ENCODE results near the gene PTPA. TPM values are rescaled to one million over a fixed set of nuclear protein-coding genes. Genes with fewer than 3 reads are reported as not detected.

PTPA gene
- total and polyA plus RNA-seq, 9 of the 15 experiments (the other 6 are each of a cell fraction or from before 2014, with no cell fraction given), result 1.7 to 121 (median 72.6) TPM

- peak; percentile 47 for ATAC-seq
- 54% methylated on average over 6 of the region's 6 CpGs for WGBS (ENCODE audit: insufficient coverage, low coverage, missing lambda C conversion rate)
- no peak for TF ChIP-seq ELF4 (CRISPR knock-in tag; IDR thresholded peaks at IDR 0.05)
- TF ChIP-seq L3MBTL2 (IDR thresholded peaks at IDR 0.05), result 0 out of 2 replicates have a peak, but pooled peaks have one; percentile 4
- no peak for TF ChIP-seq ZNF785 (CRISPR knock-in tag; IDR thresholded peaks at IDR 0.05)
- peak; percentile 98 for TF ChIP-seq ZBTB17 (CRISPR knock-in tag; IDR thresholded peaks at IDR 0.05)
- TF ChIP-seq TFAP4 (CRISPR knock-in tag; IDR thresholded peaks at IDR 0.05; ENCODE audit: borderline replicate concordance), result peak; percentile 89
- TF ChIP-seq REST (IDR thresholded peaks at IDR 0.05; ENCODE audit: borderline replicate concordance), result peak; percentile 81
- TF ChIP-seq REST (CRISPR knock-in tag; IDR thresholded peaks at IDR 0.05; ENCODE audit: low read depth), result no peak
- no peak for TF ChIP-seq CCNT2 (IDR thresholded peaks at IDR 0.05; ENCODE audit: borderline replicate concordance, extremely low read depth, insufficient read length, low read depth, low read length)
- TF ChIP-seq ZEB2 (IDR thresholded peaks at IDR 0.05), result no peak
- TF ChIP-seq MCM2 (IDR thresholded peaks at IDR 0.05; ENCODE audit: low read depth), result no peak
- TF ChIP-seq MLLT1 (IDR thresholded peaks at IDR 0.05), result peak in 1 of 2 experiments; percentile 99; a peak in 2 of 4 replicates
Observed at GRCh38 chr9:129183495-129184218, 72.4 kb downstream of the PTPA start.

More at GRCh38 chr9:129183495-129184218, 72.4 kb downstream of the PTPA start:
- H2AFZ ChIP-seq (ENCODE audit: low read depth, low read length), result peak overlapping the region; percentile 85; the same call in 1 of the 2 replicates
- CTCF ChIA-PET (ENCODE audit: low intra/inter-chr PET ratio), result no interaction called here
- no peaks in the 10 kb centered on the region for H3K9me1 ChIP-seq (ENCODE audit: control insufficient read depth, insufficient read depth, low read length)
- in situ Hi-C loops (cut with MboI), result no loop called here
- H3K9me3 ChIP-seq (replicated peaks; ENCODE audit: control insufficient read depth, insufficient read depth, low read depth, low read length), result peaks cover 6% of the 10 kb centered on the region; the same call in 1 of the 2 replicates
- no peak overlapping the region for H3K27ac ChIP-seq (ENCODE audit: extremely low read depth, low read depth, low read length)
- peak in 3 of 4 experiments; percentile 34 to 36 (median 34) for DNase-seq (ENCODE audit: extremely low read depth in 1 of 4, low spot score in 3 of 4)
- POLR2A ChIA-PET, result interaction anchor here (0.6 to 1.9 kb wide), 6 partner anchors 10 to 445 kb away, joined by 3 to 10 read pairs (median 4); no protein-coding TSS in a partner anchor
- H3K4me1 ChIP-seq (replicated peaks in 1 of 2; ENCODE audit: control insufficient read depth in 2 of 2, insufficient read depth in 2 of 2, low read length in 2 of 2), result peaks cover 8 to 27% of the 10 kb centered on the region in 2 experiments; a peak in 4 of 5 replicates
- no peak overlapping the region; the same call in 1 of the 2 replicates for H3K4me2 ChIP-seq (ENCODE audit: insufficient read depth, low read length)
- no peaks in the 10 kb centered on the region for H4K20me1 ChIP-seq (replicated peaks; ENCODE audit: control insufficient read depth, insufficient read depth, low read length)
- BruUV-seq (replicated peaks), result no TSS peak
- no peak overlapping the region for H3K4me3 ChIP-seq
- H3K36me3 ChIP-seq (ENCODE audit: control insufficient read depth, insufficient read depth, low read length), result no peaks in the 10 kb centered on the region
- intact Hi-C loops (cut with micrococcal nuclease), result no loop called here
- H3K9ac ChIP-seq (ENCODE audit: insufficient read depth in 1 of 2, low read depth in 2 of 2, low read length in 2 of 2), result no peak overlapping the region
- peak; percentile 37 for FAIRE-seq
- H3K79me2 ChIP-seq (ENCODE audit: control insufficient read depth, insufficient read depth, low read length), result no peaks in the 10 kb centered on the region
- H3K27me3 ChIP-seq (ENCODE audit: control insufficient read depth in 2 of 2, insufficient read depth in 2 of 2, low read length in 2 of 2), result no peaks in the 10 kb centered on the region; a peak in 1 of 5 replicates
